ENCODE results near the gene MAP7D2. TPM values are rescaled to one million over a fixed set of nuclear protein-coding genes. Genes with fewer than 3 reads are reported as not detected.

The MAP7D2 gene
- total RNA-seq, 1 experiment from 2014 or later: 0.15 TPM

DNA sequence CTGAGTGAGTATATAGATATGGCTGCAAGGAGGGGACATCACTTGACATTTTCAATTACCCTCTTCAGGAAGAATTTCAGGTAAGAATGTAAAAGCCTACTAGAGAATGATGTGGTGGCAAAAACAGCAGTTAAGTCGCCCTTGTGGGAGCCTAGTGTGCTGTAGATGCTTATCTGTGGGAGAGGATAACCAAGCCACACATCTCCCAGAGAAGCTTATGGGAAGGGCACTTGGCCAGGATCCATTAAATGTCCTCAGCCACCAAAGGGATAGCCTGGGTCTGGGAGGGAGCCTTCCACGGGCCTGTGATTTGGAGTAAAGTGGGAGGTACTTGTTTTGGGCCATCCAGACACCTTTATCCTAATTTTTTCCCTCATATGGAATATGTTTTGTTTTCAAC lies 84.5 kb downstream of the MAP7D2 start:
- no peaks in the 10 kb centered on the region for H3K9me2 ChIP-seq (ENCODE audit: insufficient read depth)
- no peaks in the 10 kb centered on the region for H3K79me2 ChIP-seq (ENCODE audit: insufficient read depth, low read length)
- H3K4me2 ChIP-seq (ENCODE audit: low read length): no peak overlapping the region
- no peak for ATAC-seq
- H3K36me3 ChIP-seq (ENCODE audit: control insufficient read depth in 1 of 2, insufficient read depth in 2 of 2, low read length in 2 of 2): no peaks in the 10 kb centered on the region
- ChIA-PET POLR2A (no interaction called here), RAD21 (ENCODE audit: low non-redundant PET in 1 of 2, low total read pairs in 2 of 2, uncharacterized antibody in 2 of 2, unreplicated experiment in 2 of 2) (no interaction called here), CTCF (no interaction called here)
- H3K4me1 ChIP-seq (ENCODE audit: control insufficient read depth in 1 of 2, insufficient read depth in 2 of 2, low read length in 2 of 2): peaks cover 12 to 25% of the 10 kb centered on the region in 2 experiments; a peak in 3 of 4 replicates
- no peak overlapping the region for H3K4me3 ChIP-seq (replicated peaks in 1 of 2; ENCODE audit: low read depth in 1 of 2, low read length in 2 of 2)
- H4K20me1 ChIP-seq (ENCODE audit: insufficient read depth): no peaks in the 10 kb centered on the region
- H3K9me3 ChIP-seq (ENCODE audit: control insufficient read depth in 1 of 2, insufficient read depth in 1 of 2, low read depth in 1 of 2, low read length in 2 of 2): no peaks in the 10 kb centered on the region
- intact Hi-C loops (cut with micrococcal nuclease): no loop called here
- TF ChIP-seq TCF7L2 (IDR thresholded peaks at IDR 0.05; ENCODE audit: borderline replicate concordance, extremely low read depth, insufficient read depth, insufficient read length) (no peak), ZNF274 (IDR thresholded peaks at IDR 0.05; ENCODE audit: low read depth, low read length) (no peak), SIN3A (IDR thresholded peaks at IDR 0.05; ENCODE audit: low read depth) (no peak), EZH2 (IDR thresholded peaks at IDR 0.05) (no peak), FOSL1 (IDR thresholded peaks at IDR 0.05; ENCODE audit: low read depth) (no peak), RAD21 (IDR thresholded peaks at IDR 0.05; ENCODE audit: low read depth) (no peak)
- no peak for DNase-seq (ENCODE audit: low read depth, low spot score)
- H3K9ac ChIP-seq (ENCODE audit: low read length): no peak overlapping the region
- H3K27me3 ChIP-seq (ENCODE audit: insufficient read depth, low read length): no peaks in the 10 kb centered on the region
- H2AFZ ChIP-seq (ENCODE audit: low read depth, low read length, poor library complexity, severe bottlenecking): no peak overlapping the region
- no TSS peak for BruUV-seq (replicated peaks)
- no peak overlapping the region for H3K27ac ChIP-seq (ENCODE audit: low read depth, low read length)

DNA sequence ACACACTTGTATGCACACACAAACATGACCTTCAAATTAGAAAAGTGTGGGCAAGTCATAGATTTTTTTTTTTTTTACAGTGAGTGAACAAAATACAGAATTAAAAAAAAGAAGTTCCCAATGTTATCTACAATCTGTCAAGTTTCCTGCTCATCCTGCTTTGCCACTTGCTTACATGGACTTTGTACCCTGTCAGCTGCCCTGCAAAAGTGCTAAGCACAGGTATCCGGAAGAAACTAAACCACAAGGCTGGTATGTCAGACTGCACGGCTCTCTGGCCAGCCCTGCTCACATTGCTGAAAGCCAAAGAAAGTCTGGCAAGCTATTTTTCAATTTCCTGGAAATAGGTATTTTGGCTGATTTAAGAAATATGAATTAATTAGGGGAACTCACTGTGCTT lies 87.0 kb downstream of the MAP7D2 start:
- Histone ChIP-seq H4K20me1 (ENCODE audit: insufficient read depth) (no peaks in the 10 kb centered on the region), H3K27me3 (ENCODE audit: insufficient read depth, low read length) (no peaks in the 10 kb centered on the region), H2AFZ (ENCODE audit: low read depth, low read length, poor library complexity, severe bottlenecking) (no peak overlapping the region), H3K4me1 (ENCODE audit: control insufficient read depth in 1 of 2, insufficient read depth in 2 of 2, low read length in 2 of 2) (peaks cover 12 to 37% of the 10 kb centered on the region in 2 experiments; a peak in 3 of 4 replicates), H3K27ac (ENCODE audit: low read depth, low read length) (no peak overlapping the region), H3K4me3 (replicated peaks in 1 of 2; ENCODE audit: low read depth in 1 of 2, low read length in 2 of 2) (no peak overlapping the region), H3K36me3 (ENCODE audit: control insufficient read depth in 1 of 2, insufficient read depth in 2 of 2, low read length in 2 of 2) (no peaks in the 10 kb centered on the region), H3K9ac (ENCODE audit: low read length) (no peak overlapping the region), H3K9me3 (ENCODE audit: control insufficient read depth in 1 of 2, insufficient read depth in 1 of 2, low read depth in 1 of 2, low read length in 2 of 2) (no peaks in the 10 kb centered on the region), H3K4me2 (ENCODE audit: low read length) (peak overlapping the region; percentile 57), H3K9me2 (ENCODE audit: insufficient read depth) (no peaks in the 10 kb centered on the region), H3K79me2 (ENCODE audit: insufficient read depth, low read length) (no peaks in the 10 kb centered on the region)
- ATAC-seq (peak; percentile 54; the same call in 1 of the 2 replicates), DNase-seq (ENCODE audit: low read depth, low spot score) (no peak)
- ChIA-PET RAD21 (ENCODE audit: low non-redundant PET in 1 of 2, low total read pairs in 2 of 2, uncharacterized antibody in 2 of 2, unreplicated experiment in 2 of 2) (no interaction called here), POLR2A (no interaction called here), CTCF (no interaction called here)
- BruUV-seq (replicated peaks): no TSS peak
- intact Hi-C loops (cut with micrococcal nuclease): no loop called here
- TF ChIP-seq EZH2phosphoT487 (IDR thresholded peaks at IDR 0.05; ENCODE audit: borderline replicate concordance) (no peak), JUND (IDR thresholded peaks at IDR 0.05) (no peak), EGR1 (IDR thresholded peaks at IDR 0.05; ENCODE audit: low read depth) (no peak), EZH2 (IDR thresholded peaks at IDR 0.05) (no peak), SP1 (IDR thresholded peaks at IDR 0.05; ENCODE audit: low read depth) (peak; percentile 60)
- TF ChIP-seq, protein P1, sequence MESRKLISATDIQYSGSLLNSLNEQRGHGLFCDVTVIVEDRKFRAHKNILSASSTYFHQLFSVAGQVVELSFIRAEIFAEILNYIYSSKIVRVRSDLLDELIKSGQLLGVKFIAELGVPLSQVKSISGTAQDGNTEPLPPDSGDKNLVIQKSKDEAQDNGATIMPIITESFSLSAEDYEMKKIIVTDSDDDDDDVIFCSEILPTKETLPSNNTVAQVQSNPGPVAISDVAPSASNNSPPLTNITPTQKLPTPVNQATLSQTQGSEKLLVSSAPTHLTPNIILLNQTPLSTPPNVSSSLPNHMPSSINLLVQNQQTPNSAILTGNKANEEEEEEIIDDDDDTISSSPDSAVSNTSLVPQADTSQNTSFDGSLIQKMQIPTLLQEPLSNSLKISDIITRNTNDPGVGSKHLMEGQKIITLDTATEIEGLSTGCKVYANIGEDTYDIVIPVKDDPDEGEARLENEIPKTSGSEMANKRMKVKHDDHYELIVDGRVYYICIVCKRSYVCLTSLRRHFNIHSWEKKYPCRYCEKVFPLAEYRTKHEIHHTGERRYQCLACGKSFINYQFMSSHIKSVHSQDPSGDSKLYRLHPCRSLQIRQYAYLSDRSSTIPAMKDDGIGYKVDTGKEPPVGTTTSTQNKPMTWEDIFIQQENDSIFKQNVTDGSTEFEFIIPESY (IDR thresholded peaks at IDR 0.05; ENCODE audit: extremely low read depth, insufficient replicate concordance, low read length): no peak

All from HCT116 (cell line).